ENCODE measurements around the gene CNTN4.
"Not testable (repeated sequence)": the region's sequence is repeated elsewhere in the genome, so short reads cannot be mapped to it uniquely, and the experiment has no call there.

CNTN4 gene

GRCh38 chr3:2904054-2904453 lies 805.4 kb downstream of the CNTN4 start:
- TF ChIP-seq LEF1 (IDR thresholded peaks at IDR 0.05; ENCODE audit: borderline replicate concordance) (no peak), ZNF384 (IDR thresholded peaks at IDR 0.05) (no peak), FOXK2 (IDR thresholded peaks at IDR 0.05) (no peak), ELF4 (IDR thresholded peaks at IDR 0.05) (no peak), PKNOX1 (IDR thresholded peaks at IDR 0.05) (no peak), HDGF (IDR thresholded peaks at IDR 0.05; ENCODE audit: borderline replicate concordance) (no peak)
- CTCF ChIA-PET = no interaction called here
- DNase-seq (ENCODE audit: extremely low spot score) = no peak
- POLR2A ChIA-PET = no interaction called here

- ChIA-PET CTCF (no interaction called here), POLR2A (no interaction called here)
- TF ChIP-seq FOXA1 (IDR thresholded peaks at IDR 0.05) = no peak
- no peak for TF ChIP-seq TARDBP (IDR thresholded peaks at IDR 0.05)
- no peak for TF ChIP-seq ZNF384 (IDR thresholded peaks at IDR 0.05)
- no peak for TF ChIP-seq SP1 (IDR thresholded peaks at IDR 0.05)
- TF ChIP-seq BHLHE40 (IDR thresholded peaks at IDR 0.05; ENCODE audit: borderline replicate concordance) = no peak
- TF ChIP-seq HDGF (IDR thresholded peaks at IDR 0.05; ENCODE audit: borderline replicate concordance) = no peak
- TF ChIP-seq ELF4 (IDR thresholded peaks at IDR 0.05) = no peak
- TF ChIP-seq FOXM1 (IDR thresholded peaks at IDR 0.05; ENCODE audit: borderline replicate concordance) = no peak
- no peak for TF ChIP-seq NFRKB (IDR thresholded peaks at IDR 0.05)
- TF ChIP-seq FOXK2 (IDR thresholded peaks at IDR 0.05) = no peak
- TF ChIP-seq CTBP1 (IDR thresholded peaks at IDR 0.05; ENCODE audit: borderline replicate concordance) = no peak
- no peak for DNase-seq (ENCODE audit: extremely low spot score)
Measured at GRCh38 chr3:2908693-2909351, 810.2 kb downstream of the CNTN4 start.

- DNase-seq (ENCODE audit: extremely low spot score) = no peak
- TF ChIP-seq SUZ12 (IDR thresholded peaks at IDR 0.05) (no peak), NFRKB (IDR thresholded peaks at IDR 0.05) (no peak), LEF1 (IDR thresholded peaks at IDR 0.05; ENCODE audit: borderline replicate concordance) (no peak)
- POLR2A ChIA-PET = no interaction called here
- CTCF ChIA-PET = no interaction called here
Measured at GRCh38 chr3:2910997-2911396, 812.3 kb downstream of the CNTN4 start.

- no peak for DNase-seq (ENCODE audit: extremely low spot score)
- TF ChIP-seq SUZ12 (IDR thresholded peaks at IDR 0.05) (no peak), FOXM1 (IDR thresholded peaks at IDR 0.05; ENCODE audit: borderline replicate concordance) (no peak), ZNF384 (IDR thresholded peaks at IDR 0.05) (no peak), PKNOX1 (IDR thresholded peaks at IDR 0.05) (no peak), NFRKB (IDR thresholded peaks at IDR 0.05) (no peak), ARNT (IDR thresholded peaks at IDR 0.05) (no peak), SP1 (IDR thresholded peaks at IDR 0.05) (no peak), L3MBTL2 (conservative IDR thresholded peaks at IDR 0.05) (no peak), TARDBP (IDR thresholded peaks at IDR 0.05) (no peak)
- ChIA-PET POLR2A (no interaction called here), CTCF (no interaction called here)
Measured at GRCh38 chr3:2915826-2916225, 817.2 kb downstream of the CNTN4 start.

GRCh38 chr3:2916640-2917039 lies 818.0 kb downstream of the CNTN4 start:
- POLR2A ChIA-PET; CTCF ChIA-PET; DNase-seq (ENCODE audit: extremely low spot score): not testable (repeated sequence)

GRCh38 chr3:2920103-2920502 lies 821.4 kb downstream of the CNTN4 start:
- no peak for DNase-seq (ENCODE audit: extremely low spot score)
- POLR2A ChIA-PET = no interaction called here
- CTCF ChIA-PET = no interaction called here
- TF ChIP-seq TARDBP (IDR thresholded peaks at IDR 0.05) = no peak
- no peak for TF ChIP-seq ELF4 (IDR thresholded peaks at IDR 0.05)
- TF ChIP-seq FOXK2 (IDR thresholded peaks at IDR 0.05) = no peak

- CTCF ChIA-PET = no interaction called here
- TF ChIP-seq FOXA1 (IDR thresholded peaks at IDR 0.05) (no peak), ARNT (IDR thresholded peaks at IDR 0.05) (no peak), FOXK2 (IDR thresholded peaks at IDR 0.05) (no peak), L3MBTL2 (conservative IDR thresholded peaks at IDR 0.05) (no peak), FOXM1 (IDR thresholded peaks at IDR 0.05; ENCODE audit: borderline replicate concordance) (no peak), ELF4 (IDR thresholded peaks at IDR 0.05) (no peak), PKNOX1 (IDR thresholded peaks at IDR 0.05) (no peak), BHLHE40 (IDR thresholded peaks at IDR 0.05; ENCODE audit: borderline replicate concordance) (no peak), ZNF384 (IDR thresholded peaks at IDR 0.05) (no peak), CTBP1 (IDR thresholded peaks at IDR 0.05; ENCODE audit: borderline replicate concordance) (no peak), SP1 (IDR thresholded peaks at IDR 0.05) (no peak), TARDBP (IDR thresholded peaks at IDR 0.05) (no peak), HDGF (IDR thresholded peaks at IDR 0.05; ENCODE audit: borderline replicate concordance) (no peak), LEF1 (IDR thresholded peaks at IDR 0.05; ENCODE audit: borderline replicate concordance) (no peak)
- POLR2A ChIA-PET = no interaction called here
- no peak for DNase-seq (ENCODE audit: extremely low spot score)
Measured at GRCh38 chr3:2921452-2921851, 822.8 kb downstream of the CNTN4 start.

Data from HEK293T (cell line).